Measurements from ENCODE around the gene KCNMA1.

The KCNMA1 gene

GRCh38 chr10:76975126-76975525, 662.5 kb downstream of the KCNMA1 start:
- Histone ChIP-seq H3K36me3 (ENCODE audit: control insufficient read depth, insufficient read depth, low read length) (no peaks in the 10 kb centered on the region), H3K9ac (ENCODE audit: low read length) (no peak overlapping the region), H3K27ac (ENCODE audit: low read depth, low read length) (peak overlapping the region; percentile 56), H3K4me1 (ENCODE audit: control insufficient read depth, insufficient read depth, low read length) (peaks cover 46% of the 10 kb centered on the region), H3K27me3 (ENCODE audit: control insufficient read depth, insufficient read depth, low read length) (no peaks in the 10 kb centered on the region), H3K4me3 (ENCODE audit: low read length) (no peak overlapping the region)

- H3K4me1 ChIP-seq (ENCODE audit: control insufficient read depth, insufficient read depth, low read length), result peaks cover 49% of the 10 kb centered on the region
- no peak overlapping the region for H3K9ac ChIP-seq (ENCODE audit: low read length)
- H3K27ac ChIP-seq (ENCODE audit: low read depth, low read length), result peak overlapping the region; percentile 56
- no peaks in the 10 kb centered on the region for H3K36me3 ChIP-seq (ENCODE audit: control insufficient read depth, insufficient read depth, low read length)
- no peaks in the 10 kb centered on the region for H3K27me3 ChIP-seq (ENCODE audit: control insufficient read depth, insufficient read depth, low read length)
- no peak overlapping the region for H3K4me3 ChIP-seq (ENCODE audit: low read length)
Measured at GRCh38 chr10:76974017-76974691, 663.5 kb downstream of the KCNMA1 start.

DNA sequence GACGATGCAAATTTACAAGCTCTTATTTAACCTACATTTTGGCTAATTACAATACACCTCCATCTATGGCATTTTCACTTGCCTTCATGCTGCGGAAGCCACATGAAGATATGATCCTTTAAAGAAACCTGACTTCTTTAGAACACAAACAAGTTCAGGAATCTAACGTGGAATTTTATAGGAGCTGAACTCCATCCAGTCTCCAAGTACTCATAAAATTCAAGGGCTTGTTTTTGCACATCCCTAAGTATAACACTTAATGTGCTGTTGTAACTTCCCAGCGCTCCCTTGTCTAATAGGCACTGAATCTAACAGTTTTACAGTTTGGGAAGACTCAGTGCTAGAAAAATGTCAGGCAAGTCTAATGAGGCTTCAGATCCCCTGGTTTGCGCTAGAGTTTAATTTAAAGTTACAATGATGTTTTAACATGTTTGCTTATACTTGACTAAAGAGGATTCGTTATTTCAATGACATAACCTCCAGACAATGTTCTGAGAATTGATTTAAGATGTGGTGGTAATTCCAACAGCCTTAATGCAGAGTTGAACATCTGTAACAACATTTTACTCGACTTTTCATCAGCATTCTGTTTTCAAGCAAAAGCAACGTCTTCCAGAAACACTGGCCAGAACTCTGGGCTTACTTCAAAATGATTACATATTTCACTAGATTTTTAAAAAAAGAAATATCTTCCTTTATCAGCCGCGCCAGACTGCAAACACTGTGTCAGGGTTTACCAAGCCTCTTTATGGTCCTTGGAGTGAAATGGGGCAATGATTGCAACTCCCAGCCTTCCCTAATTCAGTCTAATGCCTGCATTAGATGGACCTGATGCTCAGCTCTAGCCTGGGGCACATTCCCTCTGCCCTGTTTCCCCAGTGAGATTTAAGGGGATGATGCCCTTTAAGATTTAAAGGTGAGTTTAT, 664.3 kb downstream of the KCNMA1 start:
- Histone ChIP-seq H3K4me1 (ENCODE audit: control insufficient read depth, insufficient read depth, low read length) (peaks cover 46% of the 10 kb centered on the region), H3K4me3 (ENCODE audit: low read length) (no peak overlapping the region), H3K9ac (ENCODE audit: low read length) (no peak overlapping the region), H3K27ac (ENCODE audit: low read depth, low read length) (peak overlapping the region; percentile 56), H3K27me3 (ENCODE audit: control insufficient read depth, insufficient read depth, low read length) (no peaks in the 10 kb centered on the region), H3K36me3 (ENCODE audit: control insufficient read depth, insufficient read depth, low read length) (no peaks in the 10 kb centered on the region)

GRCh38 chr10:76972541-76972940, 665.1 kb downstream of the KCNMA1 start:
- Histone ChIP-seq H3K4me3 (ENCODE audit: low read length) (no peak overlapping the region), H3K27me3 (ENCODE audit: control insufficient read depth, insufficient read depth, low read length) (no peaks in the 10 kb centered on the region), H3K9ac (ENCODE audit: low read length) (no peak overlapping the region), H3K36me3 (ENCODE audit: control insufficient read depth, insufficient read depth, low read length) (no peaks in the 10 kb centered on the region), H3K4me1 (ENCODE audit: control insufficient read depth, insufficient read depth, low read length) (peaks cover 46% of the 10 kb centered on the region), H3K27ac (ENCODE audit: low read depth, low read length) (peak overlapping the region; percentile 46)

- H3K27ac ChIP-seq (ENCODE audit: low read depth, low read length), result no peak overlapping the region
- peaks cover 46% of the 10 kb centered on the region for H3K4me1 ChIP-seq (ENCODE audit: control insufficient read depth, insufficient read depth, low read length)
- no peak overlapping the region for H3K4me3 ChIP-seq (ENCODE audit: low read length)
- no peaks in the 10 kb centered on the region for H3K27me3 ChIP-seq (ENCODE audit: control insufficient read depth, insufficient read depth, low read length)
- H3K36me3 ChIP-seq (ENCODE audit: control insufficient read depth, insufficient read depth, low read length), result no peaks in the 10 kb centered on the region
- no peak overlapping the region for H3K9ac ChIP-seq (ENCODE audit: low read length)
Measured at GRCh38 chr10:76971547-76972170, 665.9 kb downstream of the KCNMA1 start.

GRCh38 chr10:76970711-76971519, 666.7 kb downstream of the KCNMA1 start:
- H3K9ac ChIP-seq (ENCODE audit: low read length), result no peak overlapping the region
- H3K4me3 ChIP-seq (ENCODE audit: low read length), result no peak overlapping the region
- no peaks in the 10 kb centered on the region for H3K27me3 ChIP-seq (ENCODE audit: control insufficient read depth, insufficient read depth, low read length)
- H3K36me3 ChIP-seq (ENCODE audit: control insufficient read depth, insufficient read depth, low read length), result no peaks in the 10 kb centered on the region
- peaks cover 46% of the 10 kb centered on the region for H3K4me1 ChIP-seq (ENCODE audit: control insufficient read depth, insufficient read depth, low read length)
- H3K27ac ChIP-seq (ENCODE audit: low read depth, low read length), result peak overlapping the region; percentile 1

DNA sequence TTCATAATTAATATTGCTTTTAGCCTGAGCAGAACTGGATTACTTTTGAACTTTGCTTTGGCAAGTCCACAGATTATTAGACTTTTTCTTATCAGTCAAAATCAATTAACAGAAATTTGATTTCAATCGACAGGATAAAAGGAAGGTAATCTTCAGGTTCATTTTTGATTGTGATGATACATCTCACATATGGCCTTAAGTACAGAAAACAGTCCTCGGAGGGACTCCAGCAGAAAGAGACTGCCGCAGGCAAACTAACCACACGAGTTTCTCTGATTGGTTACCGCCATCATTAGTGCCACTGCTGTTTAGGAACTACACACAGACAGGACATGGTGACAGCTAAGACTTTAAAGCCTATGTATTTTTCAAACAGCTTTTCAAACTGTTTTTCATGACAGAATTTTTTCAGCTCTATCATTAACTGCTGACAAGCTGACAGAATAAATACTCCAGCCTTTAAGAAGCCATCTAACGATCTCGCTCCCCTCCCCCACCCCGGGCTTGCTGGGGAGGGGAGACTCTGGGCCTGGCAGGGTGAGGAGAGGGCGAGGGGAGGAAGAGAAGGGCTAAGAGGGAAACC, 668.2 kb downstream of the KCNMA1 start:
- Histone ChIP-seq H3K4me1 (ENCODE audit: control insufficient read depth, insufficient read depth, low read length) (peaks cover 41% of the 10 kb centered on the region), H3K4me3 (ENCODE audit: low read length) (no peak overlapping the region), H3K27me3 (ENCODE audit: control insufficient read depth, insufficient read depth, low read length) (no peaks in the 10 kb centered on the region), H3K27ac (ENCODE audit: low read depth, low read length) (no peak overlapping the region), H3K9ac (ENCODE audit: low read length) (no peak overlapping the region), H3K36me3 (ENCODE audit: control insufficient read depth, insufficient read depth, low read length) (no peaks in the 10 kb centered on the region)

- Histone ChIP-seq H3K36me3 (ENCODE audit: control insufficient read depth, insufficient read depth, low read length) (no peaks in the 10 kb centered on the region), H3K27ac (ENCODE audit: low read depth, low read length) (no peak overlapping the region)
Measured at GRCh38 chr10:76968483-76968882, 669.1 kb downstream of the KCNMA1 start.

DNA sequence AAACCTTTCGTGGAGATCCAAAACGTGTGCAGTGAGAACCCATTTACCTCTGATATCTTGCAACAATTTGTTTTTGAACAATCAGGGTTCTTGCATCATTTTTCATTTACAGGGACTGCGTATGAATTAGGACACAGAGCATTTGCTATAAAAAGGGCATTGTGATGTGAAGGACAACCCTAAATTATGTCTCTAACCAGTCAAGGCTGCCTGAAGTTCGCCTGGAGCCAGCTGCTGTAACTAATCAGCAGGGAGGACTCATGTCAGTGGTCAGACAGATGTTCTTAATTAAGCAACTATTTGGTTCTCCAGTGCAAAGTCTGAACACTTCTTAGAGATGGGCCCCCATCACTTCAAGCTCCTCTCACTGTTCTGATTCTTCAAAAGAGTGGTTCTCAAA, 674.8 kb downstream of the KCNMA1 start:
- H3K27me3 ChIP-seq (ENCODE audit: control insufficient read depth, insufficient read depth, low read length), result no peaks in the 10 kb centered on the region
- no peak overlapping the region for H3K9ac ChIP-seq (ENCODE audit: low read length)
- no peak overlapping the region for H3K4me3 ChIP-seq (ENCODE audit: low read length)
- H3K4me1 ChIP-seq (ENCODE audit: control insufficient read depth, insufficient read depth, low read length), result no peaks in the 10 kb centered on the region
- peak overlapping the region; percentile 15 for H3K27ac ChIP-seq (ENCODE audit: low read depth, low read length)
- no peaks in the 10 kb centered on the region for H3K36me3 ChIP-seq (ENCODE audit: control insufficient read depth, insufficient read depth, low read length)

More at GRCh38 chr10:76968483-76968882, 669.1 kb downstream of the KCNMA1 start:
- no peak overlapping the region for H3K4me3 ChIP-seq (ENCODE audit: low read length)
- peaks cover 33% of the 10 kb centered on the region for H3K4me1 ChIP-seq (ENCODE audit: control insufficient read depth, insufficient read depth, low read length)
- H3K9ac ChIP-seq (ENCODE audit: low read length), result no peak overlapping the region
- H3K27me3 ChIP-seq (ENCODE audit: control insufficient read depth, insufficient read depth, low read length), result no peaks in the 10 kb centered on the region

- H3K9ac ChIP-seq (ENCODE audit: low read length), result no peak overlapping the region
- H3K36me3 ChIP-seq (ENCODE audit: control insufficient read depth, insufficient read depth, low read length), result no peaks in the 10 kb centered on the region
- H3K27ac ChIP-seq (ENCODE audit: low read depth, low read length), result peak overlapping the region; percentile 15
- H3K27me3 ChIP-seq (ENCODE audit: control insufficient read depth, insufficient read depth, low read length), result no peaks in the 10 kb centered on the region
- no peak overlapping the region for H3K4me3 ChIP-seq (ENCODE audit: low read length)
- no peaks in the 10 kb centered on the region for H3K4me1 ChIP-seq (ENCODE audit: control insufficient read depth, insufficient read depth, low read length)
Measured at GRCh38 chr10:76961841-76962240, 675.8 kb downstream of the KCNMA1 start.

- no peaks in the 10 kb centered on the region for H3K4me1 ChIP-seq (ENCODE audit: control insufficient read depth, insufficient read depth, low read length)
- H3K27ac ChIP-seq (ENCODE audit: low read depth, low read length), result no peak overlapping the region
- no peaks in the 10 kb centered on the region for H3K27me3 ChIP-seq (ENCODE audit: control insufficient read depth, insufficient read depth, low read length)
- no peak overlapping the region for H3K4me3 ChIP-seq (ENCODE audit: low read length)
- H3K36me3 ChIP-seq (ENCODE audit: control insufficient read depth, insufficient read depth, low read length), result no peaks in the 10 kb centered on the region
- no peak overlapping the region for H3K9ac ChIP-seq (ENCODE audit: low read length)
Measured at GRCh38 chr10:76959111-76959510, 678.5 kb downstream of the KCNMA1 start.

All from rectal smooth muscle tissue (tissue), 1 donor.